HG02981 (cell line): ENCODE data around the gene GPATCH2.
"Not testable (repeated sequence)": the region's sequence is repeated elsewhere in the genome, so short reads cannot be mapped to it uniquely, and the experiment has no call there.

Experiments used
- ATAC-seq: cut with Tn5 transposase; IDR thresholded peaks from one replicate; pipeline ENCODE4 v1.9.1; 2021; ENCODE audit warnings: mild to moderate bottlenecking, moderate library complexity; ENCODE audit not compliant: unreplicated experiment

GPATCH2 gene

GRCh38 chr1:217453816-217454215, 177.1 kb downstream of the GPATCH2 start:
- no peak for ATAC-seq

GRCh38 chr1:217449370-217449769, 181.5 kb downstream of the GPATCH2 start:
- no peak for ATAC-seq

GRCh38 chr1:217443845-217444244, 187.0 kb downstream of the GPATCH2 start:
- no peak for ATAC-seq

GRCh38 chr1:217437376-217437775, 193.5 kb downstream of the GPATCH2 start:
- ATAC-seq = no peak

GRCh38 chr1:217435204-217435603, 195.7 kb downstream of the GPATCH2 start:
- no peak for ATAC-seq

- no peak for ATAC-seq
Measured at GRCh38 chr1:217433664-217434063, 197.2 kb downstream of the GPATCH2 start.

GRCh38 chr1:217432339-217432738, 198.6 kb downstream of the GPATCH2 start:
- no peak for ATAC-seq

- ATAC-seq = no peak
Measured at GRCh38 chr1:217431395-217431794, 199.5 kb downstream of the GPATCH2 start.

GRCh38 chr1:217425422-217425821, 205.5 kb downstream of the GPATCH2 start:
- no peak for ATAC-seq

GRCh38 chr1:217419194-217419551, 211.7 kb downstream of the GPATCH2 start:
- no peak for ATAC-seq

- ATAC-seq = no peak
Measured at GRCh38 chr1:217418269-217419193, 212.4 kb downstream of the GPATCH2 start.

- ATAC-seq = no peak
Measured at GRCh38 chr1:217417363-217417762, 213.5 kb downstream of the GPATCH2 start.

GRCh38 chr1:217407534-217408001, 223.3 kb downstream of the GPATCH2 start:
- ATAC-seq = no peak

GRCh38 chr1:217403026-217403720, 227.7 kb downstream of the GPATCH2 start:
- ATAC-seq = no peak

GRCh38 chr1:217402301-217402700, 228.6 kb downstream of the GPATCH2 start:
- no peak for ATAC-seq

- ATAC-seq = no peak
Measured at GRCh38 chr1:217393896-217394295, 237.0 kb downstream of the GPATCH2 start.

- no peak for ATAC-seq
Measured at GRCh38 chr1:217392441-217392840, 238.4 kb downstream of the GPATCH2 start.

- peak; percentile 75 for ATAC-seq
Measured at GRCh38 chr1:217389895-217390294, 241.0 kb downstream of the GPATCH2 start.

GRCh38 chr1:217388522-217389065, 242.3 kb downstream of the GPATCH2 start:
- ATAC-seq = no peak

- ATAC-seq = not testable (repeated sequence)
Measured at GRCh38 chr1:217381773-217382172, 249.1 kb downstream of the GPATCH2 start.

- not testable (repeated sequence) for ATAC-seq
Measured at GRCh38 chr1:217379804-217380203, 251.1 kb downstream of the GPATCH2 start.

GRCh38 chr1:217379336-217379735, 251.6 kb downstream of the GPATCH2 start:
- no peak for ATAC-seq
